Stimulated activated CD4-positive, alpha-beta T cell treated with anti-CD3 and anti-CD28 coated beads, Interleukin-2, amount 100 ng/mL, for 48 hours (primary cell): ENCODE results near the gene RIPOR3.

Experiments
- DNase-seq, 2 donors: peaks; one replicate each; pipeline ENCODE4 v3.0.0-alpha.2; 2020

Gene RIPOR3, protein sequence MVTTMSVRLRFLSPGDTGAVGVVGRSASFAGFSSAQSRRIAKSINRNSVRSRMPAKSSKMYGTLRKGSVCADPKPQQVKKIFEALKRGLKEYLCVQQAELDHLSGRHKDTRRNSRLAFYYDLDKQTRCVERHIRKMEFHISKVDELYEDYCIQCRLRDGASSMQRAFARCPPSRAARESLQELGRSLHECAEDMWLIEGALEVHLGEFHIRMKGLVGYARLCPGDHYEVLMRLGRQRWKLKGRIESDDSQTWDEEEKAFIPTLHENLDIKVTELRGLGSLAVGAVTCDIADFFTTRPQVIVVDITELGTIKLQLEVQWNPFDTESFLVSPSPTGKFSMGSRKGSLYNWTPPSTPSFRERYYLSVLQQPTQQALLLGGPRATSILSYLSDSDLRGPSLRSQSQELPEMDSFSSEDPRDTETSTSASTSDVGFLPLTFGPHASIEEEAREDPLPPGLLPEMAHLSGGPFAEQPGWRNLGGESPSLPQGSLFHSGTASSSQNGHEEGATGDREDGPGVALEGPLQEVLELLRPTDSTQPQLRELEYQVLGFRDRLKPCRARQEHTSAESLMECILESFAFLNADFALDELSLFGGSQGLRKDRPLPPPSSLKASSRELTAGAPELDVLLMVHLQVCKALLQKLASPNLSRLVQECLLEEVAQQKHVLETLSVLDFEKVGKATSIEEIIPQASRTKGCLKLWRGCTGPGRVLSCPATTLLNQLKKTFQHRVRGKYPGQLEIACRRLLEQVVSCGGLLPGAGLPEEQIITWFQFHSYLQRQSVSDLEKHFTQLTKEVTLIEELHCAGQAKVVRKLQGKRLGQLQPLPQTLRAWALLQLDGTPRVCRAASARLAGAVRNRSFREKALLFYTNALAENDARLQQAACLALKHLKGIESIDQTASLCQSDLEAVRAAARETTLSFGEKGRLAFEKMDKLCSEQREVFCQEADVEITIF

GRCh38 chr20:50690650-50691572 lies at the start of gene RIPOR3:
RIPOR3 (minus strand) TSS chr20:50691542; CDS start chr20:50691128, 414 bp downstream.
- DNase-seq: no peak

DNA sequence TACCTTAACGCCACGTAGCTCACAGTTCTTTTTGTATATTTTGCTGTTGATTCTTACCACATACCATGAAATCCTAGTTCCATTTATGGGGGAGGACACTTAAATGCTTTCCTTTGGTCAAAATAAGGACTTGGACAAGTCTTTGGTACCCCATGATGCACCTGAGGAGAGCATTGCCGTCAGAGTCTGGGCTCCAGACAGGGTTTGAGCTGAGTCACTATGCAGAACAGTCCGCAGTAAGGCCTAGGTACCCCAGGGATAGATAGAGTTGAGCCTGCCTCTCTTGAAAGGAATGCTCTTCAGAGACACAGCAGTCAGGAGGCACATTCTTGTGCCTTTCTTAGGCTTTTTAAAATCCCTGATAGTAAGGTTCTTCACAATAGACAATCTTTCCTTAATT lies 46.0 kb upstream of the RIPOR3 start:
- no peak for DNase-seq

- no peak for DNase-seq
Observed at GRCh38 chr20:50735813-50736212, 44.5 kb upstream of the RIPOR3 start.

DNA sequence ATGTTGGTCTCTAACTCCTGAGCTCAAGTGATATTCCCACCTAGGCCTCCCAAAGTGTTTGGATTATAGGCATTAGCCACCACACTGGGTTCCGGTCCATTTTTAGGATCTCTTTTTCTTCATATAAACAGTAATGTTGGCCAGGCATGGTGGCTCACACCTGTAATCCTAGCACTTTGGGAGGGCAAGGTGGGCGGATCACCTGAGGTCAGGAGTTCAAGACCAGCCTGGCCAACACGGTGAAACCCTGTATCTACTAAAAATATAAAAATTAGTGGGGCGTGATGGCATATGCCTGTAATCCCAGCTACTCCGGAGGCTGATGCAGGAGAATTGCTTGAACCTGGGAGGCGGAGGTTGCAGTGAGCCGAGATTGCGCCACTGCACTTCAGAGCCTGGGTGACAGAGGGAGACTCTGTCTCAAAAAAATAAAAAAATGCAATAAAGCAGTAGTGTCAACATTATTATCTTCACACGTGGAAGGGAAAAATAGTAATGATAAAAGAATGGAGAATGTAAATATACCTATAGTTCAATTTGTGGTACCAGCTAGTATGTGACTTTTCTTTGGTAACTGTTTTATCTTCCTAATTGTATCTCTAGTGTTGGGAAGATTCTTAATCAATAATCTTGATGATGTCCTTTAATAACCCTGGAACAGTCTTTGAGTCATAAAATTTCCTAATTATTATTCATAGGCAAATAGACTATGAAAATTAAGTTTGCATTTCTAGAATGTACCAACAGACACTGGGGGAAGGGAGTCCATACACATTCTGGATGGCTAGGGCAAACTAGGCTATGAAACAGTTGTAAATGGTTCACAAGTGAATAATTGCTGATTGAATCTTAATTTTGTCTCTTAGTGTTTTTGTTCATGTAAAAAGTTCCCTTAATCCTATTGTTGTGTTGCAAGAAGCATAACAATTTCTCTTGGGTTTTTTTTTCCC lies 43.7 kb upstream of the RIPOR3 start:
- DNase-seq: no peak

GRCh38 chr20:50733644-50734349 lies 42.5 kb upstream of the RIPOR3 start:
- no peak for DNase-seq

- DNase-seq: no peak
Observed at GRCh38 chr20:50731930-50732690, 40.8 kb upstream of the RIPOR3 start.

DNA sequence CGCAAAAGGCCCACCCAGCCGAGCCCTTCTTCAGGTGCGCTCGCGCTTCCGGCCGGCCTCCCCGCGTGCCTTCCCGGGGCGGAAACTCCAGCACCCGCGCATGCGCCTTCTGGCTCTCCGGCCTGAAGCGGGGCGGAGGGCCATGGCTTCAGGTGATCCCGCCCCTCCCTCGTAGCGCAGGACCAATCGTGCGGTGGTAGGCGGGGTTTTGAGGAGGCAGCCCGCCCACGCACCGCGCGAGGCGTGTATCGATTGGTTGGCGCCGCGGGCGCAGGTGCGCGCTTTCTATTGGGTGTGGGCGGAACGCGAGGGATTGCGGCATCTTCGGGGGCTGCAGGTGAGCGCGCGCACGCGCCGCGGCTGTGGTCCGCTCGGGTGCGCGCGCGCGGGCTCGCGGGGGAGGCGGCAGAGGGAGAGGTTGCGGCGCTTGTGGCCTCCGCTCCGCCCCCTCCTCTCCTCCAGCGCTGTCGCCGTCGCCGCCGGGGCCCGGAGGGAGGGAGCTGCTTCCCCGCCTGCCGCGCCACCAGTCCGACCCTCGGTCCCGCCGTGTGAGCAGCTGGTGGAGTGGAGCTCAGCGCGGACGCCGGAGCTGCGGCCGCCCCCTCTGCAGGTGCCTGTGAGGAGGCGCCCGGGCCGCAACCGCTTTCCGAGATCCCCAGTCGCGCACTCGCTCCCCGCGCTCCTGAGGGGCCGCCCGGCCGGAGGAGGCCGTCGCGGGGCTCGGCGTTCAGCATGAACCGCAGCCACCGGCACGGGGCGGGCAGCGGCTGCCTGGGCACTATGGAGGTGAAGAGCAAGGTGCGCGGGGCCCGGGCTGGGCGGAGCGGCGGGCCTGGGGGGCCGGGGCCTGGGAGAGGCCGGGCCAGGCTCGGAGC lies 40.0 kb upstream of the RIPOR3 start, which contains the start of gene PARD6B:
Gene PARD6B (plus strand): TSS at position 526 of the 875 bp plus-strand sequence. CDS start 207 bp downstream, at position 733.
- peak; percentile 97 to 99 for DNase-seq

- no peak for DNase-seq
Observed at GRCh38 chr20:50730765-50731054, 39.4 kb upstream of the RIPOR3 start.

- no peak for DNase-seq
Observed at GRCh38 chr20:50729901-50730764, 38.8 kb upstream of the RIPOR3 start.

DNA sequence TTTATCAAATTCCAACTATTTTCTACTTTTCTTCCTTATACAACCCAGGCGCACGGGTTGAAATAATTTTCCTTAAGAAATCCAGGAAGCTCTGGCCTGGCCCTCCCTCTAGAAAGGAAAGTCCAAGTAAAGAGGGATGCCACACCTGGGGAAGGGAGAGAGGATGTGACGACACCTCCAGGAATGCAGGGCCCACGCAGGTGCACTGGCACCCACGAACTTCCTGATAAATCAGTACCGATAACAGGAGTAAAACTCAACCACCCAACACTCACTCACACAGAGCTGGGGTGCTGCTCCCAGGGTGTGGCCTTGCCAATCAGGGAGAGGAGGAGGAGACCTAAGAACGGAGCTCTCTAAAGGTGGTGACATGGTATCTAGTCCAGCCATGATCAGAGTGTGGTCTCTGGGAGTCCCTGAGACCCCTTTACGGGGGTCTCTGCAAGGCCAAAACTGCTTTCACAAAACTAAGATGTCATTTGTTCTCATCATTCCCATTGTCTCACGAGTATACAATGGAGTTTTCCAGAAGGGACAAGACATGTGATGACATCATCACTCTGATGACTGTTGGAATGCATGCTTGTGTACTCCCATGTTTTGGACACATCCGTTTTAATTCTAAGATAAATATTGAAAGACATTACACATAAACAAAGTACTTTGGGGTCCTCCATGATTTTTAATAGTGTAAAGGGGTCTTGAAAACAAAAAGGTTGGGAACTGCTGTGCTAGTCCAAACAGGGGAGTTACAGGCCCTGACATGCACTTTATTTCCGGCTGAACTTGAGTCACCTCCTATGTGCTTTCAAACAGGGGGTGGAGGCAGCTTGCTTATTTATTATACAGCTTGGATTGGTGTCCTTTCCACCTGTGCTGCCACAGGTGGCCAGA lies 37.9 kb upstream of the RIPOR3 start:
- no peak for DNase-seq

DNA sequence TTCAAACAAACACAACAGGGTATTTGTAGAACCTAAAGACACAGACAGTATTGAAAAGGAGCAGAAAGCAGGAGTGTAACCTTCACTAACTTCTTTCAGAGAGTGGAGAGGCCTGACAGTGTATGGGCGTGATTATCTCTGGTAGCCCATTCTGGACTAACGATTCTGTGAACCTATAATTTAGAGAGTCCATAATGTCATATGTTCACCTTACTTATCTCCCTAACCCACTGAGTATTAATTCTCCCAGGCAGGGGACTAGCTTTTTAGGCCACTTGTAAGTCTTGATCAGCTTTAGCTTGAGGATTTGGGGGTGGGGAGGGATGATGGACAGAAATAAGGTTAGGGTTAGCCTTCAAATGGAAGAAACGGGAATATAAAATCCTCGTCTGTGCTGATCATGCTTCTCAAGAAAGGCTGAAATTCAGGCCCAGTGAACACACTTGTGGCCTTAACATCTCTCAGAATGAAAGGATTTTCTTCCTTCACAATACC lies 37.2 kb upstream of the RIPOR3 start:
- no peak for DNase-seq

DNA sequence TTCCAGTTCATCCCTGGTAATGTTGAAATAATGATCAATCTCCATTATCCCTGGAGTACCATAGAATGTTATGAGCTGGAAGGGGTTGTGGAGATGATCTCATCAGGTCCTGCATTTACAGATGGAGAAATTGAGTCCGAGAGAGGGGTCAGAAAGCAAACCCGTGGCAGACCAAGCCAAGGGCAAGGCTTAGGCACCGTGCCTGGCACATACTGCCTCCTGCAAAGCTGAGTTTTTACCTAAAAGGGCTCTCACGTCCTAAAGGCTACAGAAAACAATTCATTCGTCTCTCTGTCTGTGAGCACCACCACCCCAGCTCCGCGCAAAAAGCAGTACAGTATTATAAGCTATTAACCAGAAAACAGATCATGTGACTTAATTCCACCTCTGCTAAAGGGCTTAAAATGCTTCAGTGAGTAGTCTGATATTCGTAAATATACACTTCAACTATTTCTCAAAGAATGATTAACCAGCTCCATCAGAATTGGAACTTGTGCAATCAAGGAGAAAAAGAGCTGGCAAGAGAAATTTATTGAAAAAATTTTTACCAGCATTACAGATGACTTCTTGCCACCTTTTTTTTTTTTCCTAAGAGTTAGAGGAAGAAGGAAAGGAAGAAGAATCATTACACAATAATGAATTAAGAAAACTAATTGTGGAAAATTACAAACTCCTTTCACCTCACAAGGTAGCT lies 36.6 kb upstream of the RIPOR3 start:
- DNase-seq: no peak

- DNase-seq: no peak
Observed at GRCh38 chr20:50726955-50727791, 35.8 kb upstream of the RIPOR3 start.

DNA sequence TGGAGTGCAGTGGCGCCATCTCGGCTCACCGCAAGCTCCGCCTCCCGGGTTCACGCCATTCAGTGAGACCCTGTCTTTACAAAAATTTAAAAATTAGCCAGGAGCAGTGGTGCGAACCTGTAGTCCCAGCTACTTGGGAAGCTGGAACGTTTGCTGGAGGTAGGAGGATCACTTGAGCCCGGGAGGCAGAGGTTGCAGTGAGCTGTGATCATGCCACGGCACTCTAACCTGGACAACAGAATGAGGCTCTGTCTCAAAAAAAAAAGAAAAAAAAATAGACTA lies 34.3 kb upstream of the RIPOR3 start:
- DNase-seq: no peak
